ENCODE measurements around the gene TBC1D2B. TPM values are rescaled to one million over a fixed set of nuclear protein-coding genes. Genes with fewer than 3 reads are reported as not detected.
A peak's percentile ranks its signal among the peaks of the same experiment; 100 is the strongest.

Gene TBC1D2B
- total RNA-seq, 2 experiments from 2014 or later, result 57.1 to 60.3 TPM

- CTCF ChIA-PET, result interaction anchor here (0.5 to 1.3 kb wide), 6 partner anchors 29 to 161 kb away, joined by 3 to 6 read pairs (median 3); no protein-coding TSS in a partner anchor
- no peak for DNase-seq
- Mint-ChIP-seq H3K4me3 (no peak overlapping the region), H3K27ac (no peak overlapping the region), H3K27me3 (ENCODE audit: low read depth) (no peaks in the 10 kb centered on the region), H3K4me1 (ENCODE audit: low read depth) (peaks cover 24% of the 10 kb centered on the region), H3K36me3 (ENCODE audit: low read depth) (peaks cover 5% of the 10 kb centered on the region), H3K9me3 (no peaks in the 10 kb centered on the region)
- intact Hi-C loops (cut with micrococcal nuclease), result loop anchor here (10.0 kb wide), 1 partner anchor 1085 kb away; the partner anchor contains the start of gene PSTPIP1
Measured at GRCh38 chr15:78079298-78080087, 2.0 kb upstream of the TBC1D2B start.

GRCh38 chr15:78077871-78078210, 330 bp upstream of the TBC1D2B start:
- CTCF ChIA-PET, result interaction anchor here (0.9 to 1.6 kb wide), 3 partner anchors 10 to 34 kb away, joined by 3 to 6 read pairs (median 3); no protein-coding TSS in a partner anchor
- Mint-ChIP-seq H3K9me3 (no peaks in the 10 kb centered on the region), H3K4me1 (ENCODE audit: low read depth) (peaks cover 35% of the 10 kb centered on the region), H3K27me3 (ENCODE audit: low read depth) (no peaks in the 10 kb centered on the region), H3K36me3 (ENCODE audit: low read depth) (peaks cover 5% of the 10 kb centered on the region), H3K4me3 (peak overlapping the region; percentile 84), H3K27ac (peak overlapping the region; percentile 84)
- intact Hi-C loops (cut with micrococcal nuclease), result loop anchor here (2.0 to 10.0 kb wide), 2 partner anchors 25 to 1083 kb away; partner anchors contain the start of gene PSTPIP1
- no peak for DNase-seq

GRCh38 chr15:78076231-78077052, 1.1 kb downstream of the TBC1D2B start:
- peak overlapping the region; percentile 95 for H3K27ac Mint-ChIP-seq
- peaks cover 47% of the 10 kb centered on the region for H3K4me1 Mint-ChIP-seq (ENCODE audit: low read depth)
- H3K9me3 Mint-ChIP-seq, result no peaks in the 10 kb centered on the region
- CTCF ChIA-PET, result interaction anchor here (0.7 to 1.5 kb wide), 10 partner anchors 8 to 117 kb away, joined by 3 to 7 read pairs (median 3); no protein-coding TSS in a partner anchor
- no peaks in the 10 kb centered on the region for H3K27me3 Mint-ChIP-seq (ENCODE audit: low read depth)
- H3K36me3 Mint-ChIP-seq (ENCODE audit: low read depth), result peaks cover 5% of the 10 kb centered on the region
- intact Hi-C loops (cut with micrococcal nuclease), result loop anchor here (2.0 to 10.0 kb wide), 2 partner anchors 26 to 1082 kb away; partner anchors contain the start of gene PSTPIP1
- H3K4me3 Mint-ChIP-seq, result peak overlapping the region; percentile 100
- no peak for DNase-seq

- intact Hi-C loops (cut with micrococcal nuclease), result loop anchor here (2.0 to 10.0 kb wide), 2 partner anchors 27 to 1081 kb away; partner anchors contain the start of gene PSTPIP1
- Mint-ChIP-seq H3K27me3 (ENCODE audit: low read depth) (no peaks in the 10 kb centered on the region), H3K4me1 (ENCODE audit: low read depth) (peaks cover 53% of the 10 kb centered on the region), H3K9me3 (no peaks in the 10 kb centered on the region), H3K36me3 (ENCODE audit: low read depth) (peaks cover 5% of the 10 kb centered on the region), H3K27ac (peak overlapping the region; percentile 95), H3K4me3 (peak overlapping the region; percentile 100)
- CTCF ChIA-PET, result interaction anchor here (0.6 to 1.3 kb wide), 7 partner anchors 24 to 116 kb away, joined by 3 to 7 read pairs (median 3); no protein-coding TSS in a partner anchor
- DNase-seq, result no peak
Measured at GRCh38 chr15:78075490-78076230, 1.9 kb downstream of the TBC1D2B start.

GRCh38 chr15:78073046-78073787, 4.3 kb downstream of the TBC1D2B start:
- intact Hi-C loops (cut with micrococcal nuclease), result loop anchor here (10.0 kb wide), 1 partner anchor 1078 kb away; the partner anchor contains the start of gene PSTPIP1
- CTCF ChIA-PET, result interaction anchor here (0.6 to 1.1 kb wide), 5 partner anchors 23 to 74 kb away, joined by 3 to 5 read pairs (median 3); partner anchors contain the start of gene CIB2
- Mint-ChIP-seq H3K36me3 (ENCODE audit: low read depth) (peaks cover 5% of the 10 kb centered on the region), H3K27me3 (ENCODE audit: low read depth) (no peaks in the 10 kb centered on the region), H3K9me3 (no peaks in the 10 kb centered on the region), H3K4me3 (peak overlapping the region; percentile 41), H3K4me1 (ENCODE audit: low read depth) (peaks cover 52% of the 10 kb centered on the region), H3K27ac (peak overlapping the region; percentile 73)
- DNase-seq, result no peak

GRCh38 chr15:78072080-78072892, 5.2 kb downstream of the TBC1D2B start:
- H3K4me1 Mint-ChIP-seq (ENCODE audit: low read depth), result peaks cover 47% of the 10 kb centered on the region

GRCh38 chr15:78071383-78071782, 6.1 kb downstream of the TBC1D2B start:
- H3K9me3 Mint-ChIP-seq, result no peaks in the 10 kb centered on the region
- intact Hi-C loops (cut with micrococcal nuclease), result loop anchor here (10.0 kb wide), 1 partner anchor 1077 kb away; the partner anchor contains the start of gene PSTPIP1
- no peak for DNase-seq
- H3K4me3 Mint-ChIP-seq, result no peak overlapping the region
- H3K27me3 Mint-ChIP-seq (ENCODE audit: low read depth), result no peaks in the 10 kb centered on the region
- peaks cover 47% of the 10 kb centered on the region for H3K4me1 Mint-ChIP-seq (ENCODE audit: low read depth)
- CTCF ChIA-PET, result interaction anchor here (1.3 to 1.8 kb wide), 2 partner anchors 21 to 37 kb away, joined by 3 to 10 read pairs; no protein-coding TSS in a partner anchor
- peaks cover 2% of the 10 kb centered on the region for H3K36me3 Mint-ChIP-seq (ENCODE audit: low read depth)
- peak overlapping the region; percentile 67 for H3K27ac Mint-ChIP-seq

More at GRCh38 chr15:78072080-78072892, 5.2 kb downstream of the TBC1D2B start:
- peak; percentile 50 for DNase-seq
- peaks cover 5% of the 10 kb centered on the region for H3K36me3 Mint-ChIP-seq (ENCODE audit: low read depth)
- intact Hi-C loops (cut with micrococcal nuclease), result loop anchor here (10.0 kb wide), 1 partner anchor 1077 kb away; the partner anchor contains the start of gene PSTPIP1
- no peaks in the 10 kb centered on the region for H3K27me3 Mint-ChIP-seq (ENCODE audit: low read depth)
- H3K27ac Mint-ChIP-seq, result peak overlapping the region; percentile 73
- CTCF ChIA-PET, result interaction anchor here (0.8 to 1.1 kb wide), 4 partner anchors 22 to 67 kb away, joined by 3 to 5 read pairs (median 4); partner anchors contain the start of gene CIB2
- peak overlapping the region; percentile 41 for H3K4me3 Mint-ChIP-seq
- no peaks in the 10 kb centered on the region for H3K9me3 Mint-ChIP-seq

GRCh38 chr15:78070049-78070700, 7.3 kb downstream of the TBC1D2B start:
- CTCF ChIA-PET, result interaction anchor here (0.7 to 2.5 kb wide), 8 partner anchors 11 to 70 kb away, joined by 3 to 10 read pairs (median 4); partner anchors contain the start of gene CIB2
- H3K9me3 Mint-ChIP-seq, result no peaks in the 10 kb centered on the region
- H3K4me1 Mint-ChIP-seq (ENCODE audit: low read depth), result peaks cover 36% of the 10 kb centered on the region
- DNase-seq, result peak; percentile 79
- H3K36me3 Mint-ChIP-seq (ENCODE audit: low read depth), result peaks cover 1% of the 10 kb centered on the region
- intact Hi-C loops (cut with micrococcal nuclease), result loop anchor here (1.0 to 10.0 kb wide), 2 partner anchors 36 to 1075 kb away; partner anchors contain the start of gene PSTPIP1
- peak overlapping the region; percentile 97 for H3K27ac Mint-ChIP-seq
- H3K27me3 Mint-ChIP-seq (ENCODE audit: low read depth), result no peaks in the 10 kb centered on the region
- H3K4me3 Mint-ChIP-seq, result peak overlapping the region; percentile 66

GRCh38 chr15:78069462-78070029, 8.0 kb downstream of the TBC1D2B start:
- Mint-ChIP-seq H3K36me3 (ENCODE audit: low read depth) (peaks cover 1% of the 10 kb centered on the region), H3K4me1 (ENCODE audit: low read depth) (peaks cover 32% of the 10 kb centered on the region), H3K27me3 (ENCODE audit: low read depth) (no peaks in the 10 kb centered on the region), H3K9me3 (no peaks in the 10 kb centered on the region), H3K27ac (peak overlapping the region; percentile 97), H3K4me3 (peak overlapping the region; percentile 66)
- intact Hi-C loops (cut with micrococcal nuclease), result loop anchor here (1.0 to 10.0 kb wide), 2 partner anchors 35 to 1075 kb away; partner anchors contain the start of gene PSTPIP1
- DNase-seq, result no peak
- CTCF ChIA-PET, result interaction anchor here (0.7 to 2.9 kb wide), 9 partner anchors 10 to 70 kb away, joined by 3 to 10 read pairs (median 4); partner anchors contain the start of gene CIB2

All from activated naive CD4-positive, alpha-beta T cell treated with anti-CD3 and anti-CD28 coated beads for 36 hours (primary cell).